Germinal center (tissue), 1 donor: Measurements from ENCODE around the gene ATP2A3.

Source experiments
- DNase-seq: peaks from one replicate; pipeline ENCODE4 v3.0.0; 2012; ENCODE audit warnings: mixed read lengths, low spot score

ATP2A3 gene

DNA sequence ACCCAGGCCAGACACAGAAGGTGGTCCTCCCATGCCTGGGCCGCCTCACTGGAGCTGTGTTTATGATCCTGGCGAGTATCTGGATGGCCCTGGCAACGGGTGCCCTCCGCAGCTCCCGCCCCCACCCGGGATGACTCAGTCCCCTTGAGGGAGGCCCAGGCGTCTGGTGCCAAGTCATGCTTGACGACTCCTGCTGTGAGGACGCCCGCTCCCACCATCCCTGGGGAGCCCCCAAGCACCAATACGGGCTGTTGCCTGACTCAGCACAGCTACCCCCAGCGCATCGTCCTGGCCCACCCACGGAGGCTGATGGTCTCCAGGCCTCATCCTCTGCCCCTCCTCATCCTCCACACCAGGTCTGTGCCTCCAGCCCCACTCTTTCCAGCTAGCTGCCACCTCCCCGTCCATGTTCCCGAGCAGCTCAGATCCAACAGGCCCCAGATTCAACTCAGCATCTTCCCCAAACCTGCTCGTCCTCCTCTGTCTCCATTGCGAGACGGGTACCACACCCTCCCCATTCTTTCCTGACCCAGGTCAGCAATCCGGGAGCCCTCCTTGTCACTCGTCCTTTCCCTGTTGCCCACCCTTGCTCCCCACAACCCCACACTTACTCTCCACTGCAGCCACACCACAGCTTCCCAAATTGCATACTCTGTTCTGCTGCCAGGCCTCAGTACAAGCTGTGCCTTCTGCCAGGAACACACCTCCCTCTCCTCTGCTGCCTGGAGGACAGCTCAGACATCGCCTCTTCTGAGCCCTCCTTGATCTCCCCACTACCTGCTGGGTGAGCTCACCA lies 74.0 kb downstream of the ATP2A3 start:
- DNase-seq, result no peak

DNA sequence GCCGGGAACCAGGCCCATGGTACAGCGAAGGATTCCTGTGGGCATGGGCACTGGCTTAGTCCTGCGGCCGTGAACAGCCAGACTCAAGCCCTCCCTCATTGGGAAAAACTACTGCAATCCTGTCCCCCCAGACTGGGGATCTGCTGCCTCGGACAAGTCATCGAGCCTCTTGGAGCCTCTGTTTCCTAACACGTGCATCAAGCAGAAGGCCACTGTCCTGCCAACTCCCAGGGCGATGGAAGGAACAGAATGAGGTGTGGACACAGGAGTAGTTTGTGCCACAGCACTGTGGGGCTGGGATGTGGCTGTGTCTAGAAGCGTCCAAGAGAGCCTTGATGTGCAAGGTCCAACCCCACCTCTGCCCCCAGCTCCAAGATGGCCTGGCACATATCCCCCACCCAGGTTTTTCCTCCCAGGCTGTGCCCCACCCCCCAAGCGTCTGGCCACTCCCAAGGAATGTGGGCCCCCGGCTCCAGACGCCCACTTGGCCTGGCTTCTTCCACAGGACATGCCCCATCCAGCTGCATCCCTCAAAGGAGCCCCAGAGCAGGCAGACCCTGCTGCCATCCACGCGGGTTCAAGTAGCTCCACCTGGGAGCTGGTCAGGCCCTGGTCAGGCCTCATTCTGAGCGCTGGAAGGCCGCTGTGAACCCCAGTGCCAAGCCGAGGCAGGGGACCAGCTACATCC lies 74.8 kb downstream of the ATP2A3 start:
- no peak for DNase-seq

DNA sequence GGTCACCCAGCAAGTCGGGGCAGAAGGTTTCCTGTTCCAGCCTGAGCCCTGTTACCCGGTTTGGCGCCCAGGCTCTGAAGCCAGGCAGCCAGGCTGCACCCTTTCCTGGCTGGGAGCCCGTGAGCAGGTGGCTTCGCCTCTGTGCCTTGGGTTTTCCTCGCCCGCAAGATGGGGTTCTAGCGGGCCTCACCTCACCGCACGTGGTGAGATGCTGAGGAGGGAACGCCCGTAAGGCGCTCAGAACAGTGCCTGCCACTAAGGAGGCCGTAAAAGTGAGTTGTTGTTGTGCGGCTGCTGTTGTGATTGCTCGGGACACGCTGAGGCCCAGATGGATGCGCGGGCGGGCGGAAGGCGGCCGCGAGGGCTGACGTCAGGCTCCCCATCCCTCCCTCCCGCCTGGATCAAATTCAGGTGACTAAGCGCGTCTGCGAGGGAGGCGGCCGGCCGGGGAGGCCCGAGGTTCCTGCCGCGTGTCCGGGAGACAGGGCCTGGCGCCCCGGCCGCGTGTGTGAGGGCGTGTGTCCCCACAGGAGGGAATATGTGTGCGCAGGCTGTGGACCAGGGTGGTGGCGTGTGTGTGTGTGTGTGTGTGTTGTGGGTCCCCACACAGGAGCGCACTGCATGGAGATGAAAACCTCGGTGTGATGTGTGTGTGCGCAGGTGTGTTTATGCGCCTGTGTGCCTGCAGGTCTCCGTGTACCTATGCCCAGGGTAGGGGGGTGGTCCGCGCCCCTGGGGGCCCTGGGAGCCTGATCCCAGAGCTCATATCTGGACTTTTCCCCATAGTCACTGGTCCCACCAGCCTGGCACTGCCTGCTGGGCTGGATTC lies 75.7 kb downstream of the ATP2A3 start:
- no peak for DNase-seq

DNA sequence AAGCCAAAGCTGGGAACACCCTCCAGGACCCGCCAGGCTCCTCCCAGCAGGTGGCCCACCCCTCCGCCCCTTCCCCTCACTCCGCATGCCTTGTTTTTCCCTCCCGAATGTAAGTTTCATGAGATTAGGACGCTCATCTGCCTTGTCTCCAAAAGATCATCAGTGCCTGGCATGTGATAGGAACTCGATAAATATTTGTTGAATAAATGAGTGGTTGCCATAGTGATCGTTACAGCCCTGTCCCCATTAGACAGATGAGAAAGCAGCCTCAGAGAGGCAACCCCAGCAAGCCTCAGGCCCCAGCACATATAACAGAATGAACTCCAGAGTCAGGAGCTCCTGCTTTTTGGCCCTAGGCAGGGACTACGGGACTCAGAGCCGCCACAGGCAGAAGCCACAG lies 76.4 kb downstream of the ATP2A3 start:
- DNase-seq, result no peak

DNA sequence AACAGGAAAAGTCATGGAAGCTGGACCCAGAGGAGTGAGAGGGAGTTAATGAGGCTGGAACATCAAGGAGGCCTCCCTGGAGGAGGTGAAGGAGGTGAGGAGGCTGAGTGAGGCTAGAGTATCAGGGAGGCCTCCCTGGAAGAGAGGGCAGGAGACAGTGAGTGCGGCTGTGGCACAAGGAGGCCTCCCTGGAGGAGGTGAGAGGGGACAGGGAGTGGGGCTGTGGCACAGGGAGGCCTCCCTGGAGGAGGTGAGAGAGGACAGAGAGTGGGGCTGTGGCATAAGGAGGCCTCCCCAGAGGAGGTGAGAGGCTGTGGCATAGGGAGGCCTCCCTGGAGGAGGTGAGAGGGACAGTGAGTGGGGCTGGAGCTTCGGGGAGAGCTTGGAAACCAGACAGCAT lies 76.8 kb downstream of the ATP2A3 start:
- no peak for DNase-seq

DNA sequence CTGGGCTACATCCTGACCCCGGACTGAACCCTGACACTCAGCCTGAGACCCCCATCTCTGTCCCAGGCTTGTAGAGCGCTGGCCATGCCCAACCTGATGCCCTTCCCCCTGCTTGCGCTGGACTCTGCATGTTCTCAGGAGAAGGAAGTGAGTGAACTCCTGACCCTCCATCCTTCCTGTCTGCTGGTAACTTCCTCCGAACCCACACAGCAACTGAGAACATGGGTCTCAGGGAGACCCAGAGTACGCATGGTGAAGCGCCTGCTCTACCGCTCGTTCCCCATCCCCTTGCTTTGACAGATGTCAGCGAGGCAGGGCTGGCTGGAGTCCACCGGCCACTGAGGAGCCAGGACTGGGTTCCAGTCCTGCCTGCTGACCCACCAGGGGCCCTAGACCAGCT lies 77.5 kb downstream of the ATP2A3 start:
- no peak for DNase-seq

DNA sequence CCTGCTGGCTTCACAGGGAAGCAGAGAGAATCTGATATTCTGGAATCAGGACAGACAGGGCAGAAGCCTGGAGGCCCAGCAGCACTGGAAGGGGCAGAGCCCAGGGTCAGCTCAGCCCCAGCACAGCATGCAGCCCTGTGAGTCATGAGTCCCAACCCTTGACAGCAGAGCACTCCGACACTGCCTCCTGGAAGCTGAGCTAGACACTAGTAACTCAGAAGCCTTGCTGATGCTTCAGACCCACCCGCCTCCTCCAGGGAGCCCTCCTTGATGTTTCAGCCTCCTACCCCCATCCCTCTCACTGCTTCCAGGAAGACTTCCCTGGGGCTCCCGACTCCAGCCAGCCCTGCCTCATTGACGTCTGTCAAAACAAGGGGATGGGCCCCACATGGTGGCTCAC lies 78.3 kb downstream of the ATP2A3 start:
- DNase-seq, result no peak

DNA sequence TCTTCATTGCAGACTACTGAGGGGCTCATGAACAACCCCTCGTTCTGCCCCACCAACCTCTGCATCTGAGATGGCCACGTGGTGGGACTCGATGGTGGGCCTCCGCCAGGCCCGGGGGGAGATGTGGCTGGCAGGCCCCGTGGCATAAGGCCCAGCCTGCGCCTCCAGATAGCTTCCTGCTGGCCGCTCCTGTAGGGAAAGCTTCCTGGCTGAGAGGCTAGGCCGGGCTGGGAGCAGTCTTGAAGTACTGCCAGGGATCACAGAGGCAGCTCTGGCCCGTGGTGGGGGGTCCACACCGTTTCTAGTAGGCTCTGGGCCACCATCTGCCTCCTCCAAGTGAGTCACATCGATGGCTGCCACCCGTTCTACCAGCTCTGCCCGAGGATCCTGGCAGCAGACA lies 79.0 kb downstream of the ATP2A3 start:
- DNase-seq, result no peak

DNA sequence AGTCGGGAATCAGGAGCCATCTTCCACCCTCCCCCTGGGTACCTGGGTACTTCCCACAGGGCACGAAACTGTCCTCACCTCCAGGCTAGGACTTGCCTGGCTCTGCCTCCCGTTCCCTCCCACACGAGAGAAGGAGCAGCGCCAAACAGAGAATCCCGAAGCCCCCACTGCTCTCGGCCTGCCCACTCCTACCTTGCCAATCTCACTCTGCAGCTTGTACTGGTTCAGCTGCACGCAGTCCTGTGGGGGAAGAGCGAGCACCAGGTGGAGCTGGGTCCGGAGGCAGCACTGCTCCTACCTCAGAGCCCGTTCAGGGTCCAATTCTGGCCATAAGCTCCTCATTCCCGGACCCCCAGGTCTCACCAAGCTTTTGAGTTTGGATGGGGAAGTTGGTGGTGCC lies 80.0 kb downstream of the ATP2A3 start:
- DNase-seq, result no peak

DNA sequence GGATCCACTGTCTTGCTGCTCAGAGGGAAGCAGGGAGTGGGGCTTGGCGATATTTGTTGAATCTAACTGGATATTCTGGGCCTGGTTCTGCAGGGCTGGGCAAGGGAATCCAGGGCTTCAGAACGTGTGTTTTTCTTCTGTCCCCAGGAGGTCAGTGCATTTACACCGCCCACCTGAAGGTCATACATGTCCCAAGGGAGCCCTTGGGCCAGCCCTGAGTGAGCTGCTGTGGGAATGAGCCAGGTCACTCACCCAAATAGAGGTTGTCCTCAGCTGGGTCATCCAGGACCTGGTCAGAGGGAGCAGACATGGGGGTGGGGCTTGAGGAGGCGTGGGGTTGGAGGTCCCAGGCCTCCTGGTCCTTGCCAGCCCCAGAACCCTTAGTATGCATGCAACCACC lies 82.0 kb downstream of the ATP2A3 start:
- no peak for DNase-seq

DNA sequence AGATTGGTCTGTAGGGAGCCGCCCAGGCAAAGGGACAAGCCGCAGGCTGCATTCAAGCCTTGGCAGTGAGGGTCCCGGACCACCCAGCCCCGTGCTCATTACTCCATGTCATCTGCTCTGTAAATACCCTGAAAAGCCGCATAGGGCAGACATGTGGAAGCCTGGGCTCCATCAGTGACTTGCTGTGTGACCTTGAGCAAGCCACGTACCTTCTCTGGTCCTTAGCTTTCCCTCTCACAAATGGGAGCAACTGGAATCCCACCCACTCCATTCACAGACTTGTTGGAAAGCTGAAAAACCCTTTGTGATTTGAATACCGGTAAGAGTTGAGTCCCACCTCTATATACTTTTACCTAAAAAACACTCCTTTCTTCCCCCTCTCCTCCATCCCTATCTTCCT lies 83.3 kb downstream of the ATP2A3 start:
- DNase-seq, result no peak

DNA sequence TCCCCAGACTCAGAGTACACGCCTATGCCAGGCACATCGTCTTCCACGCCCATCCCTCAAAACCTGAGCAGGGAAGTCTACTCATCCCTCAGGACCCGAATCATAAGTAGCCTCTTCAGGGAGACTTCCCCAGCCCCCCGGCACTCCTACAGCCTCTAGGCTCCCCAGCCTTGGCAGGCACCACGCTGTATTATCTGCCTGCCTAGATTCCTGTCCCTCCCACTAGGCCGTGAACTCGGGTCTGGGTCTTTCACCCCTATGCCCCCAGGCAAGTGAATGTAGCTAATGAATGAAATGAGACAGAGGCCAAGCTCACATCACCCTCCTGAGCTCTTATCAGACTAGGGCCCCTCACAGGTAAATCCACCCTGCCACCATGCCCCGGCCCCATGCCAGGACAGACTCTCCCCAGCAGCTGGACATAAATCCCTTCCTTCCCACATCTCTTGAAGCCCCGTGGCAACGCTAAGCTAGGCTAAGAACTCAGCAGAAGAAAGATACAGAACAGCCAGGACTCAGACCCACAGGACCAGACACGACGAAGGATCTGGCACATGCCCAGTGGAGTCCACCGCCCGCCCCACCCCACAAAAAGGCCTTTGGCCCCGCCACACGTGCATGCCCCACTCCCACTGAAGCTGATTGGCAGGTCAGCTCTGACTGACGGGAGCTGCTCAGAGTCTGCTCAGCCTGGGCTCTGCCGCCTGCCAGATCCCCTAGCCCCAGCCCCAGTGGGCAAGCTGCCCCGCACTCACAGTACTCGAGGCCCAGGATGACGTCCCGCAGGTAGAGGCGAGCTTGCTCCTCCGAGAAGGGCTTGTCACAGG lies 84.4 kb downstream of the ATP2A3 start:
- DNase-seq, result no peak

DNA sequence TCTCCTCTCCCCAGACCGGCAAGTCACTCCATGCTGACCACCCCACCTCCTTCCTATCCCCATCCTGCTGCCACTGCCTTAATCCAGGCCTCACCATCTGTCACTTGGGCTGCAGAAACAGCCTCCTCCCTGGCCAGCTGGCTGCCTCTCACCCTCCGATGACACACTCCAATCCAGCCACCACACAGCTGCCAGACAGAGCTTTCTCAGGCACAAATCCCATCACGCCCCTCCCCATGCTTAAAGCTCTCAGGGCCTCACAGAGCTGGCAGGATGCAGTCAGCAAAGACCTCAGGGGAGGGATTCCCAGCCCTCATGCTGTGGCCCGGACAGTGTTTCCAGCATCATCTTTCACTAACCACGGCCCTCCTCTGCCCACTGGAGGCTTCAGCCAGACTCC lies 85.1 kb downstream of the ATP2A3 start:
- no peak for DNase-seq

DNA sequence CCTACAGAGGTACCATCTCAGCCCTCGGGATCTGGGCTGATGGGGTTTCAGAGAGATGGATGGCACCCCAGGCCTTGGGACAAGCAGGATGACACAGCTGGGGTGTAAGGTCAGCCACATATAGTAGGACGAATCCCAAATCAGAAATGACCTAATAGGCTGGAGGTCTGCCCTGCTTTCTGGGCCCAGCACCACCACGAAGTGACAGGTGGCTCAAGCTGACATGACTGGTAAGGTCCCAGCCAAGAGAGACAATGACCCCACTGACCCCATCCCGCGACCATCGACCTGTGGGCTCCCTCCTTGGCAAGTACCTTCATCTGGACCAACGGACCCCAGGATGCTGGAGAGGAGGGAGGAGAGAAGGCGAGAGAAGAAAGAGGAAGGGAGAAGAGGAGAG lies 87.0 kb downstream of the ATP2A3 start:
- no peak for DNase-seq

DNA sequence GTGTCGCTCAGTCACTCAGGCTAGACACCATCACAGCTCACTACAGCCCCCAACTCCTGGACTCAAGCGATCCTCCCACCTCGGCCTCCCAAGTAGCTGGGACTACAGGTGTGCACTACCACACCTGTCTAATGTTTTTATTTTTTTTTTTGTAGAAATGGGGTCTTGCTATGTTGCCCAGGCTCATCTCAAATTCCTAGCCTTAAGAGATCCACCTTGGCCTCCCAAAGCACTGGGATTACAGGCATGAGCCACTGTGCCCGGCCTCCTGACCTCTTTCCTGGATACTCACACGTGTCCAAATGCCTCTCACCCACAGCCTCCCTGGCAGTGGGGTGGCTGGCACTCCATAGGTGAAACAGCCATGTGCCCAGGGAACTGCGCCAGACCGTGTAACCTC lies 88.9 kb downstream of the ATP2A3 start:
- no peak for DNase-seq
